EL (cell line): ENCODE measurements around the gene BICC1.

ENCODE experiments used
- DNase-seq: peaks from one replicate; pipeline ENCODE4 v3.0.0-alpha.2; 2016

The BICC1 gene

DNA sequence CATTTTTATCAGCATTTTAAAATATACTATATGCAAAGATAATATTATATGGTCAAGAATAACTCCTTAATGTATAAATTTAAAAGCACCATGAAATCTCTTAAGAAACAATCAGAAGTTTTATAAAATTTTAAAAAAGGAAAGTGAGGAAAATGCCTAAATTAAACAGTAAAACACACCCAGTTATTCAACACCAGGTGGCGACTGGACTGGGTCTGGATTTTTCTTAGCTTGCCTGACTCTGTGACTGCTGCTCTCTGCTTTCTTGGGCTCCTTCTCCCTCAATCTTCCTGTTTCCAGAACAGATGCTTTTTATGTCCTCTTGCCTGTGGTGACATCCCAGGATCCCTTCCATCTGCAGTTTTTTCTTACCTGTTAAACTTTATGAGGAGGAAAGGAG, 200.3 kb downstream of the BICC1 start:
- no peak for DNase-seq

DNA sequence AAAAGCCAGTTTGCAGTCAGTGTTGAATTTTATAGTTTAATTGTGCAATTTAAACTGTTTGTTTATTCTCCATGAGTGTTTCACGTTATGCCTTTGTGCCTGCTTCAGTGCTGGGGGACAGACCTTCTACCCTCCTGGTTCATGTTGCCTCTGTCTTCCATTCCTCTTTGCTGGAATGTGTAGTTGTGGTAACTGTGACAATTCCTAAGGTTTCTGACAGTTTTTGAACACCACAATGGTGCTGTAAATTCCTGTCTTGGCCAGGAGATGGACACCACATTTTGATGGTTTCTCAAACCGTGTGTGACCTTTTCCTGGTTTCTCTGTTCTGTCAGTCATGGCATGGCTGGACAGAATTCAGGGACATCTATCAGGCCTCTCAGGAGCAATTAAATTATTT, 201.7 kb downstream of the BICC1 start:
- DNase-seq, result no peak

DNA sequence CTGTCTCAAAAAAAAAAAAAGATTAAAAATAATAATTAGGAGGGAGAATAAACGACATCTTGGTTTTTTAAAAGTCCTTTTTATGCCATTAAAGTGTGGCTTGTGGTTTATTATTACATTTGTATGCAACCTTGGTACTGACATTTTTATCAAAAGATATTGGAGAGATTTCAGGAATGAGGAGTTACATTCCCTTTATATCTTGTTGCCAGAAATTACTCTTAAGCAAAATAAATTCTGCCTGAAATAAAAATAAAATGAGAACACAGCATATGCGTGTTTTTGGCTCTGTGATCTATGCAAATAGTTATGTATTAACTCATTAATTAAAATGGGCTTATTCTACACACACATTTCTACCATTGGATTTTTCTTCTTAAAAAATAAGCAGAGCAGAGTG, 202.4 kb downstream of the BICC1 start:
- no peak for DNase-seq

DNA sequence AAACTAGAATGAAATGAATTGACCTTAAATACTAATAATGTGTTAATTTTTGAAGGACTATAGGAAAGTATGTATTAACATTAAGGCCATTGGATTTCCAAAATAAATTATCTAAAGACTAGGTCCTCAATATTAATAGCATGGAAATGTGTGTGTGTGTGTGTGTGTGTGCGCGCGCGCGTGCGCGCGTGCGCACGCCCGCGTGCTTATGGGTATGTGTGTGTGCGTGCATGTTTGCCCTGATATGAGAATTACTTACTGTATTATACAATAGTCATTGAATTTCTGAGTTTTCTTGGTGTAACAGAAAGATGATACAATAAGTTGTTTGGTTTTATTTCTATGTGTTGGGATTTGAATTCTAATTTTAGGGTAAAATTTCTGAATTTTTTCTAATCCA, 205.9 kb downstream of the BICC1 start:
- DNase-seq, result no peak

DNA sequence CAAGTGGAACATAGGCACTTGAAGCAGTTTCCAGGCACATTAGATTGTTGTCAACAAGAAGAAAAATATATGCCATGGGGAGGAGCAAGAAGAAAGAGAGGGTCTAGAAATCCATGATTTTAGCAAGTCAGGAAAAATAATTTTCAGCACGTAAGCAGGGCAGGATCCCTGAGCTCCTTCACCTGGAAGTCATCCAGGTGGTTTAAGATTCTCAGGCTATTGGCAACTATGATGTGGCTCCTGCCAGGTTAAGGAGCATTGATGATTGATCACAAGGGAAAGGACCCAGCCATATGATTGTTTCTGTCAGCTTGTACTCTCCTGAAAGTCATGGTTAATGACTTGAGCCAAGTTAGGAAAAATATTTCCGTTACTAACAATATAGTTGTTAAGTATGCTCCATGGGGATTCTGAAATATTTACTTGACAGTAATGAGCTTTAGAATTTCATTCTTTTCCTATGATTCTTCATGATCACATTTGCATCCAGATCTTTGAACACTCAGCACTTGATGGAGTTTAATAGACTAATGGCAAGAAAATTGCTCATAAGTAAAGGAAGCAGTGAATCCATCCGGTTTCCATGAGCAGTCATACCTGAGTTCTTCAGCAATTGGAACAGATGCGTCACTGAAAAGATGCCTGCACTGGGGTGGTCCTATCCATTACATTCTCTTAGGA, 209.1 kb downstream of the BICC1 start:
- no peak for DNase-seq

DNA sequence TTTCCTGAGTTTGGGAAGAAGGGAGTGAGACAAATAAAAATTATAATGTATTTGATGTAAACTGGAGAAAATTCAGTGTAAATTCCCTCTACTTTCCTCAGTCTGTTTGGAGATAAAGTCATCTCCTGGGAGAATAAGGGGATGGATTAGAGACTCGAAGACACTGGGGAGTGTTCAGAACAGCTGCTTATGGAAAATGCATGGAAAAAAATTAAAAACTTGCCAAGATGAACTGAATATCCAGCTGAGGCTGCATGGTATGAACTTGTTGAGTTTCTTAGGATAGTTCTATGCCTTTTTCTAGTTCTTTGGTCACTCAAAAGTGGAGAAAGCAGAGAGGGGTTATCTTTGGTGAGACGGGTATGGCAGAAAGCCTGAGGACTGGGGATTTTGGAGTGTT, 210.5 kb downstream of the BICC1 start:
- DNase-seq, result no peak

DNA sequence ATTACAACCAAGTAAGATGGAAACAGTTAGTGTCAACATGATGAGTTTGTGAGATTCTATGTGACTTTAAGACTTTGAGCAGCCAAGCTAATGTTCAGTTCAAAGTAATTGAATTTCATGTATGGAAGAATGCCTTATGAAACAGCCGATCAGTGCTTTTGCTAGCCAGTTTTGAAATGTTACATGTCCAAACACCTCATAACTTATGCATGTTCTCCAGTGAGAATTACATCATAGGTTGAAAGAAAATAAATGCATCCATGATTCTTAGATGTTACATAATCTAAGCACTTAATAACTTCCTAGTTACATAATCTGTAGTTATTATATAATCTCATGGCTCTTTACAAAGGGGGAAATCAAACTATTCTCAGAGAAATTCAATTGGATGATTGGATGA, 211.3 kb downstream of the BICC1 start:
- DNase-seq, result no peak

DNA sequence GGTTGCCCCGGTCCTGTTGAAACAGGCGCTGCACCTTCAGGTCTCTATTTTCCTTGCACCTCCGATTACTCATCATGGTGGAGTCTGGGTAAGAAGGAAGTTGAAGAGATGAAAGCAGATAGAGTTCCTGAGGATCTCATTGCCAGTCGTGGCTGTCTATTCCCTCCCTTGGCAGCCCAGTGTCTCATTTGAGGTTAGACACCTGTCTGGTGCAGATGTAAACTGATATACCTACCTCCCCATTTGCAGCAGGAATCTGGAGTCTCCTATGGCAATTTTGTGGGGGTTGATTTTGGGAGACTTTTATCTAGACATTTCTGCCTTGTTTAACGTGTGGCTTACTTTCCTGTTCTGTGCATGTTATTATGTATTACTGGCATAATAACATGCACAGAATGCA, 212.1 kb downstream of the BICC1 start:
- DNase-seq, result no peak

DNA sequence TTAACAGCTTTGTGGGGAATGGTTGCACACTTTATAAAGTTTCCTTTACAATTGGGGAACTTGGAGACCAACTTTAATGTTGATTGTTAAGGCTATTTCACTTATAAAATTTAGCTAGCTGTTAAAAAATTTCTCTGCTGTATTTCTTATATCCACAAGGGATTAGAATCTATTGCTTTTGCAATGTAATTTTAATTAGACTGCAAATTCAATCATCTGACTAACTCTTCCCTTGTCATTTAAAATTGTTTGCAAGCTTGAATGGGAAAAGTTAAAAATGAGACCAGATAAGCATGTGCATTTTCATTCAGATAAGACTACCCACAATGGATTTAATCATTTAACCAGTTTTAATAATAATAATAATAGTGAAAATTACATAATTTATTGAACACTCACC, 213.2 kb downstream of the BICC1 start:
- DNase-seq, result no peak

DNA sequence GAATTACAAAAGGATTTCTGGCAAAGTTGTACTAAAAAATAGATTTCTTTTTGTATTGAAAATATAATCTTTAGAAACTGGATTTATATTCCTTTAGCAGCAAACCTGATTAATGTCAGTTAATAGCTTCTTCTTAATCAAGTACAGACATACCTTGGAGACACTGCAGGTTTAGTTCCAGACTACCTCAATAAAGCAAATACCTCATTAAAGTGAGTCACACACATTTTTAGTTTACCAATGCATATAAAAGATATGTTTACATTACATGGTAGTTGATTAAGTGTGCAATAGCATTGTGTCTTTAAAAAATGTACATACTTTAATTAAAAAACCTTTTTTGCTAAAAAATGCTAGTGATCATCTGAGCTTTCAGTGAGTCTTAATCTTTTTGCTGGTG, 215.0 kb downstream of the BICC1 start:
- no peak for DNase-seq

DNA sequence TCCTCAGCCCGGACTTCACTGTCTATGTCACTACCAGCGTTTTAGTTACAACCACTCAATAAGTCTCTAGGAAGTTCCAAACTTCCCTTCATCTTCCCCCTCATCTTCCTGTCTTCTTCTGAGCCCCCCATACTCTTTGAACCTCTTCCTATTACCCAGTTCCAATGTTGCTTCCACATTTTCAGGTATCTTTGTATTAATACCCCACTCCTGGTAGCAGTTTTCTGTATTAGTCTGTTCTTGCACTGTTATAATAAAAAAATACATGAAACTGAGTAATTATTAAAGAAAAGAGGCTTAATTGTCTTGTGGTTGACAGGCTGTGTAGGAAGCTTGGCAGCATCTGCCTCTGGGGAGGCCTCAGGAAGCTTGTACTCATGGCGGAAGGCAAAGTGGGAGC, 218.6 kb downstream of the BICC1 start:
- no peak for DNase-seq

DNA sequence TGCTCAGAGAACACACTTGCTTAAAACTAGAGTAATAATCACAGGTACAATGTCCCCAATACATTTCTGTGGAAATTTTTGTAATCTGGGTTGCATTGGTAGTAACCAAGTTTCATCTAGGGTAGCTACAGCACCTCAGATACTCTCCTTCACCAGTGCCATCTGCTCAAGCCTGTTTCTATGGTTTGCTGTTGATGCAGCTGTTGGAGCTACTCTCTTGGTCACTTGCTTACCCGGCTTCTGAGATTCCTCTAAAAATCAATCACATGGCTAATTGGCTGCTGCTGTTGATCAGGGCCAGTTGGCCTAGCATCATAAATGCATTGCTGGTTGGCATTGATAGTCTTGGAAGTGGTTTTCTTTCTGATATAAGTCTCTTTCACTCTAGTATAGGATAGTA, 220.8 kb downstream of the BICC1 start:
- DNase-seq, result no peak

DNA sequence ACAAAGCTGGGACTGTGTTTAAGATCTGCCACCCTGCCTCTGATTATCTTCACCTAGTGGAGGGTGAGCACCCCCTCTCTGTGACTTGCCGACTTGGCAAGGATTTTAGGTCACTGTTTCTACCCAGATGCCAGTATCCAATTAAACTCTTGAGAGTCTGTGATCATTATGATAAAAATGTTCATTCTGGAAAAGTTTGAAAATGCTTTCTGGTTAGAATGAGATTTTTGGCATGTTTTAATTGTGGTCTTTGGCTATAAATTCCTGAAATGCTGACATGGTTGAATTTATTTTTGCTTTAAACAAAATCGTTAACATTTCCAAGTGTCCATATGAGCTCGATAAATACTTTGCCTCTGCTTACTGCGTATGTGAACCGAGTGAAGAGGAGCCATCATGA, 221.4 kb downstream of the BICC1 start:
- DNase-seq, result peak; percentile 79

DNA sequence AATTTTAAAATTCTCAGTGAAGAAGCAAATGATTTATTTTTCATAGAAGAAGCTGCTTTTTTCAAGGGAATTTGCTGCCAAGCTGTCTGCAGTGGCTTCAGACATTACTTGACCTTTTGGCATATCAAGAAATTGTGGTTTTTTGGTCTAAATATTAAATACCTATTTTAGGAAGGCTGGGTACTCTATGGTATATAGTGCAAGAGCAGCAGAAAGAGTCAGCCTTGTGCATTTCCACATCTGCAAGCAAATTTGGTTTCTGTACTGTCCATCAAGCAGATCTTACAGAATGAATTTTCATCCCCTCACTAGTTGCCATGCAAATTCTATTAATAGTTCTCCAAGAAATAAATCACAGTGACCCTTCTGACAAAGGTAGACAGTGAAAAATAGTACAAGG, 222.0 kb downstream of the BICC1 start:
- no peak for DNase-seq

DNA sequence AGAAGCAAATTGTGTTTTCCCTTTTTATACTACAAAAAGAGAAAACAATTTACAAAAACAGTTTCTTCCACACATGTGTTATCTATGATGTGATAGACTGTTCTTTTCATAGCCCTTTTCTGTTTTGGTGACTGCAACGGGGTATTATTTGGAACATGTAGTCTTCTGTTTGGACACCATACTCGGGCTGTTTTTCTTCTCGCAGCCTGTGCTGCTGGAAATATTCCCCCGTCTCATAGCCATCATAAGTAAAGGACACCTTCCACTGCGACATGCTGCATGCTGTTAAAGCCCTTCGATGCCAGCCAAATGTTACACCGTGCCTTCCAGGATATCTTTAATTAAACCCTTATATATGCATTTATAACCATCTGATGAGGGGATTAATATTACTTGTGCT, 222.4 kb downstream of the BICC1 start:
- no peak for DNase-seq

DNA sequence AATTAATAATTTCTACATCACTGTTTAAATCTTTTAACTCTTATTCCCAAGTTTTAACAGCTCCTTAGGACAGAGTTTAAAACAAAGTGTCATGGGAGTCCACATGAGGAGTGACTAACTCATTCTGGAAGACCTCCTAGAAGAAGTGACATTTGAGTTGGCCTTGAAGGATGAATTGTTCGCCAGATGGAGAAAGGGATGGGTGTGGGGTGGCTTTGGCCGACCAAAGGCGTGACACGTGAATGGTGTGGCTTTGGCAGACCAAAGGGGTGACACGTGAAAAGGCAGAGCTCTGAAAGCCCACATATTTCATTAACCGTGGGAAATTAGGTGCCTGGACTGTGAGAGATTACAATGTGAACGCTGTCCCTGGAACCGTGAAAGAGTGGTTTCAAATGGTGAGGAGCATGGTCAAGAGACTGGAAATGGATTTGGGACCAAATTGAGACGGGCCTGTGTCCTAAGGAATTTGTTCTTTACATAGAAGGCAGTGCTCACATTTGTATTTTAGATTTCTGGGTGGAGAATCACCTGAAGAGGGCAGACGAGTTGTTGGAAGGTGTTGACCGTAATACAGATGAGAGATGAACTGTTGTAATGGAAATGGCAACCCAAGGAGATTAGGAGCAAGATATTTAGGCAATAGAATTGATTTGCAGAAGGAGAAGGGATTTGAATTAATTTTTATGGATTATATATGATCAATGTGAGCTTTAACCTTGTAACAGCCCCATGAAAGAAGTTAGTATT, 228.1 kb downstream of the BICC1 start:
- DNase-seq, result no peak

DNA sequence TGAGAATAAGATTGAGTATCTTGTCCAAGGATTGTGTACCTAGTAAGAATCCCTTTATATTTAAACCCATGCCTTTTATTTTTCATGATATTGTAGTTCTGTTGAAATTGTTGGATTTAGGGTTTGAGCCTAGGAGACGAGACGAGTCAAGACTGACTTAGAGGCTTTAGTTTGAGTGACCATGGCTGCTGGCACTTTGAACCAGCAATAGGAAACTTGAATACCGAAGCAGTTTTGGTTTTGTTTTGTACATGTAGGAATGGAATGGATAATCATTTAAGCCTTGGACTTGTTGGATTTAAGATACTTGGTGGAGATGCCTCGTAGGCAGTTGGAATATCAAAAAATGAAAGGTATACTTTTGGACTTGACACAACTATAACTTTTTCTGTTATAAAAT, 229.0 kb downstream of the BICC1 start:
- no peak for DNase-seq

DNA sequence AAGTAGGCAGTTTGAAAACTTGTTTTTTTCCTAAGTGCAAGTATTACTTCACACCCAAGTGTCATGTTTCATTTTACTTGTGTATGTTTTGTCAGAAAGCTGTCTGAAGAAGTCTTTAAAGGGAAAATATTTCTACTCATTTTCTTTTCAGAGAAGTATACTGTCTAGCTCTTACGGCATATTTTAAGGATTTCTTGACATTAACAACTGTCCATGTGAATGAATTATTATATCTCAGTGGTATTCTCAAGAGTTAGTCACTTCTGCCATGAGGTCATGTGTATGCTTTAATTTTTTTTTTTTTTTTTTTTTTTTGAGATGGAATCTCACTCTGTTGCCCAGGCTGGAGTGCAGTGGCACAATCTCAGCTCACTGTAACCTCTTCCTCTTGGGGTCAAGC, 229.5 kb downstream of the BICC1 start:
- DNase-seq, result no peak

DNA sequence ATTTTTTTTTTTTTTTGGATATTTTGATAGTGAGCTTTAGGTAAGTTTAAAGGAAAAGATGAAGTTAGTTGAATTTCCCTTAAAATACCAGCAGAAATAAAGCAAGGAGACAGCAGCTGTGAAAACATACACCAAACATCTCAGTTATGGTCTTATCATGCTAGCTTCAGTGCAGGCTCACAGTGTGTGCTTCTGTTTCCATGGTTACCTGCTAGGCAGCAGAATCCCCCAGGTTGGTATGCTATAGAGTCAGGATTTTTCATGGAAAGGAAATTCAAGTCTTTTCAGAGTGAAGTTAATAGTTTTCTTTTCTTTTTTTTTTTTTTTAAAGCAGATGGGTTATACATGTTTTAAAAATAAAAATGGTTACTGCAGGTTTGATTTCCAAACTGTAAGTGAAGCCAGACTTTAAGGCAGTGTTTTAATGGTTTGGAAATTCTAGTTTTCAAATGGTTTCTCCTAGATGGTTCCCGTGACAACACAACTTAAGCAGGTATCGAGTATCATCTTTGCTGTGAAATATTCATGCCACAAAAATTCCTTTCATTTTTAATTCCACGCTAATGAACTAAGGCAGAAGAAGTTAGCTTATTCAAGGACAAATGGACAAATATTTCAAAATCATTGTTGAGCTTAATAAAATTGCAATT, 230.9 kb downstream of the BICC1 start:
- DNase-seq, result peak; percentile 44

DNA sequence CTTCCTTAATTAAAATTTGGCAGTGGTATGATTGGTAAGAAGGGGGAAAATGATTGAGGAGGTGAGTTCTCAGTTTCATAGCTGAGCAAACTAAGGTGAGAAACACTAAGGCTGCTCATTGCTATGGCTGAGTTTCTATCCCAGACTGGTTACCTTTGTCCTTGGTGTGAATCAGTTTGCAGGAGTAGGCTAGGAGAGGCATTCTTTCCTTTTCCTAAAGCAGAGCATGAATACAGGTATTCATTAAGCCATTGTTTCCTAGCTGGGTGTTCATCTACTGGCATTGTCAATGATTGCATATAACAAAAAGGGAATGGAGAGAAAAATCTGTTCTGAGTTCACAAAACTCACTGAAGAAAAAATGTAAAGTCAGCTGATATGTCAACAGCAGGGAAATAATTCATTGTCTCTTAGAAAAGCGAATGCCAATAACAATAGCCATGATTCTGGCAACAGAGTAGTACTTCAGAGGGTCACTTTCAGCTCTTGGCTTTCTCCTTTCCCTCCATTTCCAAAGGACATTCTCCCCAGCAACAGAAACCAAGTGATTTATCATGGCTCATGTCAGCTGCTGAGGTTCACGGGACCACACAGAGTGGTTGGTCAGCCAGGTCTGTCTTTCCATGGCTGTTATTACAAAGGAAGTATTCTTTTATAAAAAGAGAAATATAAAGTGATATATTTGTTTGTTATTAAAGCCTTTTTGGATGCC, 234.0 kb downstream of the BICC1 start:
- no peak for DNase-seq

DNA sequence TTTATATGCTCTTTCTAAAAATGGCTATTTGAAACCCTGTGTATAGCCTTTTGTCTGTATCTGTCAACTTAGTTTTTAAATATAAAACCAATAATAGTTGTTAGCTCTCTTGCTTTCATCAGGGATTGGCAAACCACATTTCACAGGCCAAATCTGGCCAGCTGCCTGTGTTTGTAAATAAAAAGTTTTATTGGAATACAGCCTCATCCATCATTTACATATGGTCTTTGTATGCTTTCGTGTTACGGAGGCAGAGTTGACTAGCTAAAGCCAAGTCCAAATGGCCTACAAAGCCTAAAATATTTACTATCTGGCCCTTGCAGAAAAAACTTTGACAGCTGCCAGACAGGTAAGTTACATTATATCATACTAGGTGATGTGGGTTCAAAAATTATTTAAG, 235.0 kb downstream of the BICC1 start:
- no peak for DNase-seq

DNA sequence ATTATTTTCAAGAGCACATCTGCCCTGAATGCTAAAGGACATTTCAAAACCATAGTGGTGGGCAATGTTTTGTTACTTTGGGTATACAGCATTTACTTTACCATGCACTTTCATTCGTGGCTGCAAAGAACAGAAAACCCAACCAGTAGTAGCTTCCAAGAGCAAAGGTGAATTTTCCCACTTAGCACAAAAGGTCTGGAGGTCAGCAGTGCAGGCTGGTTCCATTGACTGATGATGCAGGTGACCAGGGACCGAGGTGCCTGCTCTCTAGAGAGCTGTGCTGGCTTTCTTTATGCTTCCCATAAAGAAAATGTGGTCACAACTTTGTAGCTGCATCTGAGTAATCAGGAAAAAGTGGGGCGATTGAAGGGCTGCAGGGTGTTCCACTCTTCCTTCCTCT, 240.0 kb downstream of the BICC1 start:
- DNase-seq, result no peak

DNA sequence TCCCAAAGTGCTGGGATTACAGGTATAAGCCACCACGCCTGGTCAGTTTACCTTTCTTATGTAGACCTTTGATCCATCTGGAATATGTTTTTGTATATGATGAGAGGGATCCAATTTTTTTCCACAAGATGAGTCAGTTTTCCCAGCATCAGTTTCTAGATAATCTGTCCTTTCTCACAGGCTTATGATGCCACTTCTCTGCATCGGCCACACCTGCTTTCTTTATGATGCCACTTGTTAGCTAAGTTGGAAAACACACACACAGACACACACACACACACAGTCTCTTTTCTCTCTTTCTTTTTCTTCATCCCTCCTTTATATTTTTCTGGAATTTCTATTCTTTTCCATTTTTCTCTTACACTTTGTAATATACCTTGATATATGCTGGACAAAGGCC, 240.8 kb downstream of the BICC1 start:
- no peak for DNase-seq
